Esophagus muscularis mucosa (tissue), 4 donors: ENCODE results near the gene HAPLN1.
"Not testable (repeated sequence)": the region's sequence is repeated elsewhere in the genome, so short reads cannot be mapped to it uniquely, and the experiment has no call there.

Experiments used
- CTCF ChIP-seq, 3 experiments: fragments of 200-600 bp in 2 of 3; fragments of 450-650 bp in 1 of 3; sonication (generic) in 2 of 3; IDR thresholded peaks; one replicate each; pipeline ENCODE4 v1.5.1; 2017 to 2019; ENCODE audit warnings: antibody characterized with exemption in 3 of 3, mild to moderate bottlenecking in 2 of 3, moderate library complexity in 1 of 3
- EP300 ChIP-seq: sonication (generic); formaldehyde crosslinking; IDR thresholded peaks from one replicate; pipeline ENCODE4 v1.6.1; 2017; ENCODE audit warnings: antibody characterized with exemption
- POLR2A ChIP-seq: fragments of 450-650 bp; IDR thresholded peaks from one replicate; pipeline ENCODE4 v1.6.1; 2017; ENCODE audit warnings: antibody characterized with exemption, moderate library complexity, mild to moderate bottlenecking, low read depth
- POLR2AphosphoS5 ChIP-seq, 2 donors: sonication (generic); formaldehyde crosslinking; IDR thresholded peaks; one replicate each; pipeline ENCODE4 v1.6.1; 2017; ENCODE audit warnings: antibody characterized with exemption in 2 of 2

- not testable (repeated sequence) for TF ChIP-seq CTCF (IDR thresholded peaks at IDR 0.05); POLR2A; EP300; POLR2AphosphoS5 (IDR thresholded peaks at IDR 0.05)
Measured at GRCh38 chr5:83735058-83735457, 14.4 kb upstream of the HAPLN1 start.
